ENCODE results near the gene PCDHGB5.
"Not testable (repeated sequence)": the region's sequence is repeated elsewhere in the genome, so short reads cannot be mapped to it uniquely, and the experiment has no call there.

DNA sequence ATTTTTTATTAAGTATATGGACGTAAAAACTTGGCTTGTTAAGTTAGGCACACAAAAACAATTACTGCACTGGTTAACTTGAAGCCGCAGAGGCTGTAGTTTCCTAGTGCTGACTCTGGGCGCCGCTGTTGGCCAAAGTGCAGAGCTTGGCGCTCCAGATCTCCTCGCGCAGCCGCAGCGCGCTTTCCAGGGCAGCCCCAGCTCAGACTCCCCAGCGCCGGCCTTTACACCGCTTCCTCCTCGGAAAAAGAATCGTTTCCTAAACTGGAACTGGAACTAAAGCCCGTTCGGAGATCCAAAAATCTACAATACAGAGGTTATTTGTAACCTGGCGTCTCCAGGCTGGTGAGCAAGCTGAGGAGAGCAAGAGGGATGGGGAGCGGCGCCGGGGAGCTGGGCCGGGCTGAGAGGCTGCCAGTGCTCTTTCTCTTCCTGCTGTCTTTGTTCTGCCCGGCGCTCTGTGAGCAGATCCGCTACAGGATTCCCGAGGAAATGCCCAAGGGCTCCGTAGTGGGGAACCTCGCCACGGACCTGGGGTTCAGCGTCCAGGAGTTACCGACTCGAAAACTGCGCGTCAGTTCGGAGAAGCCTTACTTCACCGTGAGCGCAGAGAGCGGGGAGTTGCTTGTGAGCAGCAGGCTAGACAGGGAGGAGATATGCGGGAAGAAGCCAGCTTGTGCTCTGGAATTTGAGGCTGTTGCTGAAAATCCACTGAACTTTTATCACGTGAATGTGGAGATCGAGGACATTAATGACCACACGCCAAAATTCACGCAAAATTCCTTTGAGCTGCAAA lies at the start of gene PCDHGB5:
- not testable (repeated sequence) for TF ChIP-seq MYC (IDR thresholded peaks at IDR 0.05; ENCODE audit: low read depth, low read length); POLR2A (IDR thresholded peaks at IDR 0.05; ENCODE audit: extremely low read depth, insufficient read length)
- TF ChIP-seq, protein P1, sequence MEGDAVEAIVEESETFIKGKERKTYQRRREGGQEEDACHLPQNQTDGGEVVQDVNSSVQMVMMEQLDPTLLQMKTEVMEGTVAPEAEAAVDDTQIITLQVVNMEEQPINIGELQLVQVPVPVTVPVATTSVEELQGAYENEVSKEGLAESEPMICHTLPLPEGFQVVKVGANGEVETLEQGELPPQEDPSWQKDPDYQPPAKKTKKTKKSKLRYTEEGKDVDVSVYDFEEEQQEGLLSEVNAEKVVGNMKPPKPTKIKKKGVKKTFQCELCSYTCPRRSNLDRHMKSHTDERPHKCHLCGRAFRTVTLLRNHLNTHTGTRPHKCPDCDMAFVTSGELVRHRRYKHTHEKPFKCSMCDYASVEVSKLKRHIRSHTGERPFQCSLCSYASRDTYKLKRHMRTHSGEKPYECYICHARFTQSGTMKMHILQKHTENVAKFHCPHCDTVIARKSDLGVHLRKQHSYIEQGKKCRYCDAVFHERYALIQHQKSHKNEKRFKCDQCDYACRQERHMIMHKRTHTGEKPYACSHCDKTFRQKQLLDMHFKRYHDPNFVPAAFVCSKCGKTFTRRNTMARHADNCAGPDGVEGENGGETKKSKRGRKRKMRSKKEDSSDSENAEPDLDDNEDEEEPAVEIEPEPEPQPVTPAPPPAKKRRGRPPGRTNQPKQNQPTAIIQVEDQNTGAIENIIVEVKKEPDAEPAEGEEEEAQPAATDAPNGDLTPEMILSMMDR (IDR thresholded peaks at IDR 0.05; ENCODE audit: low read depth, low read length) = peak; percentile 58
- TF ChIP-seq, protein P2, sequence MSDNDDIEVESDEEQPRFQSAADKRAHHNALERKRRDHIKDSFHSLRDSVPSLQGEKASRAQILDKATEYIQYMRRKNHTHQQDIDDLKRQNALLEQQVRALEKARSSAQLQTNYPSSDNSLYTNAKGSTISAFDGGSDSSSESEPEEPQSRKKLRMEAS (IDR thresholded peaks at IDR 0.05; ENCODE audit: low read depth, low read length) = not testable (repeated sequence)

Measured in NB4 (cell line).